ENCODE results near the gene KAT6B. TPM values are rescaled to one million over a fixed set of nuclear protein-coding genes. Genes with fewer than 3 reads are reported as not detected.

Gene KAT6B
- total and polyA plus RNA-seq, 2 donors (not counting 1 experiment from before 2014, with no cell fraction given), result 3.9 to 37.8 TPM

DNA sequence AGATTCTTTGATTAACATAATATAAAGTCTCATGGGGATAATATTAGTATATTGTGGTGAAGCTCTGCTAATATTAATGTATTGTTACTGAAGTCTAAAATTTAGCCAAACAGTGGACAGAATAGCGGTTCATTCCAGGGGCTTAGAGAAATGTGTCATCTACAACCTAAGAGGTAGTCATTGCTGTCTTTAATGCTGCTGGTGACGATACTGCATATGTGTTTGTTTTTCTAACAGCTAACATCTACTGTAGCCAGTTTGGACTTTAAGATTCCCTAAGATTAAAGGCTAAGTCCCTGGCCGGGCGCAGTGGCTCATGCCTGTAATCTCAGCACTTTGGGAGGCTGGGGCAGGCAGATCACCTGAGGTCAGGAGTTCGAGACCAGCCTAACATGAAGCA lies 183.0 kb downstream of the KAT6B start:
- Histone ChIP-seq H3K4me3 (replicated peaks in 1 of 4; ENCODE audit: control extremely low read depth in 1 of 4, insufficient read depth in 1 of 4, low read depth in 3 of 4, low read length in 4 of 4) (no peak overlapping the region), H2AFZ (ENCODE audit: low read length) (no peak overlapping the region), H3K4me2 (ENCODE audit: extremely low read depth, insufficient read depth, low read length) (no peak overlapping the region), H3K4me1 (ENCODE audit: control insufficient read depth, extremely low read depth, insufficient read depth, low read length) (no peaks in the 10 kb centered on the region), H3K9ac (ENCODE audit: insufficient read depth, low read length) (no peak overlapping the region), H3K9me3 (ENCODE audit: control insufficient read depth, insufficient read depth, low read depth, low read length) (no peaks in the 10 kb centered on the region), H3K27ac (ENCODE audit: insufficient read depth, low read length) (no peak overlapping the region), H4K20me1 (ENCODE audit: control insufficient read depth, extremely low read depth, insufficient read depth, low read length) (no peaks in the 10 kb centered on the region), H3K27me3 (ENCODE audit: control insufficient read depth, insufficient read depth, low read length) (no peaks in the 10 kb centered on the region), H3K36me3 (ENCODE audit: control insufficient read depth, insufficient read depth, low read length) (no peaks in the 10 kb centered on the region), H3K79me2 (ENCODE audit: control insufficient read depth, insufficient read depth, low read length) (no peaks in the 10 kb centered on the region)
- no peak for DNase-seq (ENCODE audit: low read depth in 2 of 2)
- TF ChIP-seq CTCF (conservative IDR thresholded peaks at IDR 0.05 in 1 of 2, IDR thresholded peaks at IDR 0.05 in 1 of 2; ENCODE audit: low read depth in 1 of 2, low read length in 2 of 2), result no peak
- no peak for TF ChIP-seq EZH2 (IDR thresholded peaks at IDR 0.05; ENCODE audit: low read length, missing control alignments)

- H2AFZ ChIP-seq (ENCODE audit: low read length), result no peak overlapping the region
- no peaks in the 10 kb centered on the region for H3K36me3 ChIP-seq (ENCODE audit: control insufficient read depth, insufficient read depth, low read length)
- H3K27me3 ChIP-seq (ENCODE audit: control insufficient read depth, insufficient read depth, low read length), result no peaks in the 10 kb centered on the region
- no peak overlapping the region for H3K4me3 ChIP-seq (replicated peaks in 1 of 4; ENCODE audit: control extremely low read depth in 1 of 4, insufficient read depth in 1 of 4, low read depth in 3 of 4, low read length in 4 of 4)
- no peak for DNase-seq (ENCODE audit: low read depth in 2 of 2)
- H3K9me3 ChIP-seq (ENCODE audit: control insufficient read depth, insufficient read depth, low read depth, low read length), result no peaks in the 10 kb centered on the region
- no peaks in the 10 kb centered on the region for H3K4me1 ChIP-seq (ENCODE audit: control insufficient read depth, extremely low read depth, insufficient read depth, low read length)
- H4K20me1 ChIP-seq (ENCODE audit: control insufficient read depth, extremely low read depth, insufficient read depth, low read length), result no peaks in the 10 kb centered on the region
- no peaks in the 10 kb centered on the region for H3K79me2 ChIP-seq (ENCODE audit: control insufficient read depth, insufficient read depth, low read length)
- no peak overlapping the region for H3K27ac ChIP-seq (ENCODE audit: insufficient read depth, low read length)
- no peak overlapping the region for H3K9ac ChIP-seq (ENCODE audit: insufficient read depth, low read length)
- H3K4me2 ChIP-seq (ENCODE audit: extremely low read depth, insufficient read depth, low read length), result no peak overlapping the region
- TF ChIP-seq EZH2 (IDR thresholded peaks at IDR 0.05; ENCODE audit: low read length, missing control alignments) (no peak), CTCF (conservative IDR thresholded peaks at IDR 0.05 in 1 of 2, IDR thresholded peaks at IDR 0.05 in 1 of 2; ENCODE audit: low read depth in 1 of 2, low read length in 2 of 2) (no peak)
These were observed 184.0 kb downstream of the KAT6B start for GRCh38 chr10:75010373-75010772.

DNA sequence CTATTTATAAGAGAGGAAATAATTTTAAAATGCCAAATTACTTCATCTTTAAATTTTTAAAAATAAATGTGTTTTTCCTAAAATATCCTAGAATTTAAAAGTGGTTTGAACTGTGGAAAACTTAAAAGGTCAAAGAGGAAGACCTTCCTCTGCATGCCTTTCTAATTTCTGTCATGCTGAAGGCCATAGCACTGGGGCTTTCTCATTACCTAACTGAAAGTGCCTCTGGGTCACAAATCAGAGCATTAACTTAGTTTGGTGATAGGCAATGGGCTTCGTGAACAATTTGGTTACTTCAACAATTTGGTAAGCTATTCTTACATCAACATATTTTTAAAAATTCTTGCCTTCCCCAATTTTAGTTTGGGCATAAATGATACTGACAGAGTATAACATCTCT lies 184.8 kb downstream of the KAT6B start:
- DNase-seq (ENCODE audit: low read depth in 2 of 2), result no peak
- Histone ChIP-seq H3K79me2 (ENCODE audit: control insufficient read depth, insufficient read depth, low read length) (no peaks in the 10 kb centered on the region), H3K4me1 (ENCODE audit: control insufficient read depth, extremely low read depth, insufficient read depth, low read length) (no peaks in the 10 kb centered on the region), H3K27me3 (ENCODE audit: control insufficient read depth, insufficient read depth, low read length) (no peaks in the 10 kb centered on the region), H3K27ac (ENCODE audit: insufficient read depth, low read length) (no peak overlapping the region), H3K9ac (ENCODE audit: insufficient read depth, low read length) (no peak overlapping the region), H4K20me1 (ENCODE audit: control insufficient read depth, extremely low read depth, insufficient read depth, low read length) (no peaks in the 10 kb centered on the region), H3K9me3 (ENCODE audit: control insufficient read depth, insufficient read depth, low read depth, low read length) (no peaks in the 10 kb centered on the region), H3K36me3 (ENCODE audit: control insufficient read depth, insufficient read depth, low read length) (no peaks in the 10 kb centered on the region), H3K4me2 (ENCODE audit: extremely low read depth, insufficient read depth, low read length) (no peak overlapping the region), H3K4me3 (replicated peaks in 1 of 4; ENCODE audit: control extremely low read depth in 1 of 4, insufficient read depth in 1 of 4, low read depth in 3 of 4, low read length in 4 of 4) (no peak overlapping the region), H2AFZ (ENCODE audit: low read length) (no peak overlapping the region)
- TF ChIP-seq CTCF (conservative IDR thresholded peaks at IDR 0.05 in 1 of 2, IDR thresholded peaks at IDR 0.05 in 1 of 2; ENCODE audit: low read depth in 1 of 2, low read length in 2 of 2) (no peak), EZH2 (IDR thresholded peaks at IDR 0.05; ENCODE audit: low read length, missing control alignments) (no peak)

All from fibroblast of lung (primary cell).